Neural cell (in vitro differentiated cells): Measurements from ENCODE around the gene ALDH16A1. TPM values are rescaled to one million over a fixed set of nuclear protein-coding genes. Genes with fewer than 3 reads are reported as not detected.

Experiments used
- H2AFZ ChIP-seq: fragments of 200-600, 300-800 bp; sonication (generic), shearing (Covaris generic); 2 replicates; pipeline ENCODE4 v1.6.0; 2014; ENCODE audit warnings: low read depth, mild to moderate bottlenecking, antibody characterized with exemption, low read length, moderate library complexity
- H3F3A ChIP-seq: fragments of 200-600 bp; shearing (Covaris generic); 2 replicates; pipeline ENCODE4 v1.6.1; 2016; ENCODE audit warnings: mild to moderate bottlenecking, moderate library complexity, mixed read lengths, antibody characterized with exemption, low read length; ENCODE audit not compliant: insufficient read depth, poor library complexity, severe bottlenecking
- H3K27ac ChIP-seq: fragments of 200-600, 300-800 bp; sonication (generic), shearing (Covaris generic); 2 replicates; pipeline ENCODE4 v1.5.1; 2014; ENCODE audit warnings: mild to moderate bottlenecking, low read length, moderate library complexity
- H3K27me3 ChIP-seq: fragments of 300-800, 200-600 bp; sonication (generic), shearing (Covaris generic); 2 replicates; pipeline ENCODE4 v1.6.0; 2014; ENCODE audit warnings: mild to moderate bottlenecking, low read depth, low read length, moderate library complexity; ENCODE audit not compliant: insufficient read depth
- H3K36me3 ChIP-seq: fragments of 300-800, 200-600 bp; sonication (generic), shearing (Covaris generic); 2 replicates; pipeline ENCODE4 v1.5.1; 2014; ENCODE audit warnings: mild to moderate bottlenecking, antibody characterized with exemption, low read length, moderate library complexity; ENCODE audit not compliant: insufficient read depth
- H3K4me2 ChIP-seq: fragments of 300-800, 200-600 bp; sonication (generic), shearing (Covaris generic); 2 replicates; pipeline ENCODE4 v1.6.0; 2014; ENCODE audit warnings: mild to moderate bottlenecking, low read length
- H3K4me3 ChIP-seq: fragments of 300-800, 200-600 bp; sonication (generic), shearing (Covaris generic); 2 replicates; pipeline ENCODE4 v1.5.1; 2014; ENCODE audit warnings: mild to moderate bottlenecking, low read length, moderate library complexity
- H3K79me2 ChIP-seq: fragments of 200-600 bp; shearing (Covaris generic); replicated peaks from 2 replicates; pipeline ENCODE4 v1.6.0; 2014; ENCODE audit warnings: mild to moderate bottlenecking, low read length, moderate library complexity; ENCODE audit not compliant: insufficient read depth
- H3K9ac ChIP-seq: fragments of 300-800, 200-600 bp; sonication (generic), shearing (Covaris generic); 2 replicates; pipeline ENCODE4 v1.6.1; 2016; ENCODE audit warnings: mild to moderate bottlenecking, low read length, mixed read lengths
- H3K9me2 ChIP-seq: fragments of 200-600 bp; shearing (Covaris generic); 2 replicates; pipeline ENCODE4 v1.6.1; 2016; ENCODE audit warnings: mild to moderate bottlenecking, low read length, mixed read lengths; ENCODE audit not compliant: insufficient read depth
- H3K9me3 ChIP-seq: fragments of 200-600, 300-800 bp; sonication (generic), shearing (Covaris generic); 2 replicates; pipeline ENCODE4 v1.6.1; 2016; ENCODE audit warnings: mild to moderate bottlenecking, mixed run types, low read length, moderate library complexity, mixed read lengths
- H4K20me1 ChIP-seq: fragments of 200-600 bp; shearing (Covaris generic); 2 replicates; pipeline ENCODE4 v1.6.1; 2016; ENCODE audit warnings: mild to moderate bottlenecking, mixed run types; ENCODE audit not compliant: insufficient read depth
- EP300 ChIP-seq: fragments of 450-650 bp; conservative IDR thresholded peaks from 2 replicates; pipeline ENCODE4 v1.6.1; 2014; ENCODE audit warnings: antibody characterized with exemption, mild to moderate bottlenecking, moderate library complexity; ENCODE audit not compliant: poor library complexity, severe bottlenecking
- EZH2 ChIP-seq: fragments of 200-600, 300-800 bp; shearing (Covaris generic), sonication (generic); IDR thresholded peaks from 2 replicates; pipeline ENCODE4 v1.6.1; 2014; ENCODE audit warnings: antibody characterized with exemption, low read length, borderline replicate concordance, mild to moderate bottlenecking; ENCODE audit not compliant: insufficient read depth, poor library complexity, severe bottlenecking
- MXI1 ChIP-seq: fragments of 450-650 bp; conservative IDR thresholded peaks from 2 replicates; pipeline ENCODE4 v1.6.1; 2014; ENCODE audit warnings: antibody characterized with exemption, mild to moderate bottlenecking; ENCODE audit not compliant: poor library complexity, severe bottlenecking
- RAD21 ChIP-seq: fragments of 450-650 bp; conservative IDR thresholded peaks from 2 replicates; pipeline ENCODE4 v1.6.1; 2014; ENCODE audit warnings: antibody characterized with exemption, mild to moderate bottlenecking, moderate library complexity
- SMC3 ChIP-seq: fragments of 450-650 bp; conservative IDR thresholded peaks from 2 replicates; pipeline ENCODE4 v1.6.1; 2014; ENCODE audit warnings: antibody characterized with exemption, mild to moderate bottlenecking, moderate library complexity; ENCODE audit not compliant: poor library complexity
- TAF1 ChIP-seq: IDR thresholded peaks from 2 replicates; pipeline ENCODE4 v1.6.1; 2012; ENCODE audit warnings: low read depth
- polyA plus RNA-seq: library from polyadenylated mRNA; depleted of rRNA; stranded (reverse); fragments of >200 nt; gene quantifications from 2 replicates; pipeline ENCODE4 v1.2.3, GENCODE V29; 2014
- TF ChIP-seq, protein P1 (sequence below): fragments of 450-650 bp; IDR thresholded peaks from 2 replicates; pipeline ENCODE4 v1.5.1; 2014; ENCODE audit warnings: antibody characterized with exemption, mild to moderate bottlenecking, moderate library complexity; ENCODE audit not compliant: poor library complexity, severe bottlenecking
- TF ChIP-seq, protein P2 (sequence below): IDR thresholded peaks from 2 replicates; pipeline ENCODE4 v1.6.1; 2012; ENCODE audit warnings: borderline replicate concordance

The ALDH16A1 gene
- polyA plus RNA-seq, 1 donor from 2014 or later, result 13.5 TPM

DNA sequence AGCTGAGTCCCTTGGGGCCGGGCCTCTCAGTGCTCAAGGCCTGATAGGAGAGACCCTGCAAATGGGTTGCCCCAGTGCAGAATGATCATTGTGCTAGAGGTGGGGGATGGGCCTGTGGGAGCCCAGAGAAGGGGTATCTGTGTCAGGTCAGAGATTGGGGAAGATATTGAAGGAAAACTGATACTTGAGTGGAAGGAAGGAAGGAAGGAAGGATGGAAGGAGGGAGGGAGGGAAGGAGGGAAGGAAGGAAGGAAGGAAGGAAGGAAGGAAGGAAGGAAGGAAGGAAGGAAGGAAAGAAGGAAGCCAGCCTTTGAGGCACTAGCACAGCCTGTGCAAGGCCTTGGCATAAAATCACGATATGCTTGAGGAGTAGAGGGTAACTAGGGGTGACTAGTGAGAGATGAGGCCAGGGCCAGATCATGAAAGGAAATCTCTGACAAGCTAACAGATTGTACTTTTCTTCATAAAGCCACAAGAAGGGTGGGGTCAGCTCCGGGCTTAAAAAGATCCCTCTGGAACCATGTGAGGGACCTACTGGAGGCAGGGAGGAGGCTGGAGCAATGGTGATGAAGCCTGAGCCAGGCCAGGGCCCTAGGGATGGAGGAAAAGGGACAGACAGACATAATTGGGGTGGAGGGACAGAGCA is 41.2 kb upstream of the ALDH16A1 start:
- TF ChIP-seq RAD21, result no peak
- TF ChIP-seq EZH2, result no peak
- TF ChIP-seq TAF1, result no peak
- no peak for TF ChIP-seq MXI1
- TF ChIP-seq, protein P1, sequence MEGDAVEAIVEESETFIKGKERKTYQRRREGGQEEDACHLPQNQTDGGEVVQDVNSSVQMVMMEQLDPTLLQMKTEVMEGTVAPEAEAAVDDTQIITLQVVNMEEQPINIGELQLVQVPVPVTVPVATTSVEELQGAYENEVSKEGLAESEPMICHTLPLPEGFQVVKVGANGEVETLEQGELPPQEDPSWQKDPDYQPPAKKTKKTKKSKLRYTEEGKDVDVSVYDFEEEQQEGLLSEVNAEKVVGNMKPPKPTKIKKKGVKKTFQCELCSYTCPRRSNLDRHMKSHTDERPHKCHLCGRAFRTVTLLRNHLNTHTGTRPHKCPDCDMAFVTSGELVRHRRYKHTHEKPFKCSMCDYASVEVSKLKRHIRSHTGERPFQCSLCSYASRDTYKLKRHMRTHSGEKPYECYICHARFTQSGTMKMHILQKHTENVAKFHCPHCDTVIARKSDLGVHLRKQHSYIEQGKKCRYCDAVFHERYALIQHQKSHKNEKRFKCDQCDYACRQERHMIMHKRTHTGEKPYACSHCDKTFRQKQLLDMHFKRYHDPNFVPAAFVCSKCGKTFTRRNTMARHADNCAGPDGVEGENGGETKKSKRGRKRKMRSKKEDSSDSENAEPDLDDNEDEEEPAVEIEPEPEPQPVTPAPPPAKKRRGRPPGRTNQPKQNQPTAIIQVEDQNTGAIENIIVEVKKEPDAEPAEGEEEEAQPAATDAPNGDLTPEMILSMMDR, result no peak
- Histone ChIP-seq H3K79me2 (no peaks in the 10 kb centered on the region), H3K4me2 (no peak overlapping the region), H3K9ac (no peak overlapping the region), H3F3A (no peaks in the 10 kb centered on the region), H3K36me3 (no peaks in the 10 kb centered on the region), H3K9me2 (no peaks in the 10 kb centered on the region), H3K27ac (no peak overlapping the region), H4K20me1 (no peaks in the 10 kb centered on the region), H3K27me3 (no peaks in the 10 kb centered on the region), H3K4me3 (no peak overlapping the region), H3K9me3 (no peaks in the 10 kb centered on the region), H2AFZ (no peak overlapping the region)

DNA sequence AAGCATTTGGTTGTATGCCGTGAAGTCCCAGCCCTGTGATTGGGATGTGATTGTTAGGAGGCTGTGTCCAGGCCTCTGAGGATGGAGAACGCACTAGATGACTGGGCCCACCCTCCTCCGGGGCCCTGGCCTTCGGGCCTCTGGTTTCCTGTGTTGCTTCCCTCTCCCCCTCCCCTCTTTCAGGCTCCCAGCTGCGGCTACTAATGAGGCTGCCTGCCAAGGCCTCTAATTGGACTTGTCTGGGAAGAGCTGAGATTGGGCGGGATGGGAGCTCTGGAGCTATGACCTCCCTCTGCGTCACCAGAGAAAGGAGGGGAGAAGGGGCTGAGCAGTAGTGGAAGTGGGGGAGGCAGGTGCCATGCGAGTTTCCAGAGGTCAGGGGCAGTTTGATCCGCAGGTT is 39.7 kb upstream of the ALDH16A1 start:
- TF ChIP-seq, protein P1, result no peak
- no peak for TF ChIP-seq MXI1
- no peak for TF ChIP-seq SMC3
- no peak for TF ChIP-seq EP300
- TF ChIP-seq, protein P2, sequence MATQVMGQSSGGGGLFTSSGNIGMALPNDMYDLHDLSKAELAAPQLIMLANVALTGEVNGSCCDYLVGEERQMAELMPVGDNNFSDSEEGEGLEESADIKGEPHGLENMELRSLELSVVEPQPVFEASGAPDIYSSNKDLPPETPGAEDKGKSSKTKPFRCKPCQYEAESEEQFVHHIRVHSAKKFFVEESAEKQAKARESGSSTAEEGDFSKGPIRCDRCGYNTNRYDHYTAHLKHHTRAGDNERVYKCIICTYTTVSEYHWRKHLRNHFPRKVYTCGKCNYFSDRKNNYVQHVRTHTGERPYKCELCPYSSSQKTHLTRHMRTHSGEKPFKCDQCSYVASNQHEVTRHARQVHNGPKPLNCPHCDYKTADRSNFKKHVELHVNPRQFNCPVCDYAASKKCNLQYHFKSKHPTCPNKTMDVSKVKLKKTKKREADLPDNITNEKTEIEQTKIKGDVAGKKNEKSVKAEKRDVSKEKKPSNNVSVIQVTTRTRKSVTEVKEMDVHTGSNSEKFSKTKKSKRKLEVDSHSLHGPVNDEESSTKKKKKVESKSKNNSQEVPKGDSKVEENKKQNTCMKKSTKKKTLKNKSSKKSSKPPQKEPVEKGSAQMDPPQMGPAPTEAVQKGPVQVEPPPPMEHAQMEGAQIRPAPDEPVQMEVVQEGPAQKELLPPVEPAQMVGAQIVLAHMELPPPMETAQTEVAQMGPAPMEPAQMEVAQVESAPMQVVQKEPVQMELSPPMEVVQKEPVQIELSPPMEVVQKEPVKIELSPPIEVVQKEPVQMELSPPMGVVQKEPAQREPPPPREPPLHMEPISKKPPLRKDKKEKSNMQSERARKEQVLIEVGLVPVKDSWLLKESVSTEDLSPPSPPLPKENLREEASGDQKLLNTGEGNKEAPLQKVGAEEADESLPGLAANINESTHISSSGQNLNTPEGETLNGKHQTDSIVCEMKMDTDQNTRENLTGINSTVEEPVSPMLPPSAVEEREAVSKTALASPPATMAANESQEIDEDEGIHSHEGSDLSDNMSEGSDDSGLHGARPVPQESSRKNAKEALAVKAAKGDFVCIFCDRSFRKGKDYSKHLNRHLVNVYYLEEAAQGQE, result no peak
- Histone ChIP-seq H3F3A (no peaks in the 10 kb centered on the region), H3K4me2 (no peak overlapping the region), H2AFZ (no peak overlapping the region), H3K9me3 (no peaks in the 10 kb centered on the region), H4K20me1 (no peaks in the 10 kb centered on the region), H3K27ac (no peak overlapping the region), H3K27me3 (no peaks in the 10 kb centered on the region), H3K36me3 (no peaks in the 10 kb centered on the region), H3K4me3 (no peak overlapping the region), H3K9ac (no peak overlapping the region), H3K9me2 (no peaks in the 10 kb centered on the region), H3K79me2 (no peaks in the 10 kb centered on the region)
